HCT116 (cell line): Measurements from ENCODE around the gene SLC35E4. TPM values are rescaled to one million over a fixed set of nuclear protein-coding genes. Genes with fewer than 3 reads are reported as not detected.

ENCODE experiments used
- ATAC-seq: fragments of 200-7000 bp; cut with Tn5 transposase; 2 replicates; pipeline ENCODE4 v1.9.1; 2020; ENCODE audit warnings: mild to moderate bottlenecking, moderate library complexity
- BruUV-seq: library from RNA; stranded (reverse); fragments of 400-500 nt; replicated peaks from 2 replicates; lab custom pipeline; 2021; lab: Mats Ljungman, UMichigan
- CTCF ChIA-PET: fragments of 300-600 bp; sonication (Branson Sonifier 250); formaldehyde crosslinking; loops from one replicate; lab custom pipeline; 2021; ENCODE audit warnings: antibody characterized with exemption; lab: Charles Lee
- POLR2A ChIA-PET: fragments of 300-600, 350-600 bp; sonication (Branson Sonifier 250); formaldehyde crosslinking; loops from one replicate; lab custom pipeline; 2021; ENCODE audit warnings: antibody characterized with exemption; lab: Charles Lee
- RAD21 ChIA-PET, 2 experiments: fragments of 300-600 bp; sonication (Branson Sonifier 250); formaldehyde crosslinking; loops; one replicate each; lab custom pipeline; 2023; ENCODE audit warnings: low total read pairs in 2 of 2; ENCODE audit not compliant: uncharacterized antibody in 2 of 2, unreplicated experiment in 2 of 2, low non-redundant PET in 1 of 2; lab: Charles Lee
- DNase-seq: peaks from one replicate; pipeline ENCODE4 v3.0.0-alpha.2; 2010; ENCODE audit warnings: low read depth, low spot score
- H2AFZ ChIP-seq: fragments of 200-600 bp; shearing (Covaris generic), sonication (generic); 2 replicates; pipeline ENCODE4 v1.6.1; 2017; ENCODE audit warnings: low read depth, mixed run types, mixed read lengths, antibody characterized with exemption, low read length; ENCODE audit not compliant: poor library complexity, severe bottlenecking
- H3K27ac ChIP-seq: 2 replicates; pipeline ENCODE4 v1.5.1; 2012; ENCODE audit warnings: low read depth, low read length
- H3K27me3 ChIP-seq: fragments of 200-600 bp; sonication (generic); 2 replicates; pipeline ENCODE4 v1.6.1; 2016; ENCODE audit warnings: mixed run types, low read length, mixed read lengths; ENCODE audit not compliant: insufficient read depth
- H3K36me3 ChIP-seq, 2 experiments: fragments of 200-500 bp in 1 of 2; fragments of 200-600 bp in 1 of 2; sonication (Bioruptor generic) in 1 of 2; sonication (generic) in 1 of 2; 2 replicates each; pipeline versions ENCODE4 v1.5.1 to v1.6.1; 2014 to 2016; ENCODE audit warnings: low read length in 2 of 2, inconsistent platforms in 1 of 2, mixed read lengths in 1 of 2, mixed run types in 1 of 2; ENCODE audit not compliant: insufficient read depth in 2 of 2, control insufficient read depth in 1 of 2
- H3K4me1 ChIP-seq, 2 experiments: fragments of 200-600 bp in 1 of 2; sonication (generic) in 1 of 2; 2 replicates each; pipeline versions ENCODE4 v1.5.1 to v1.6.1; 2012 to 2017; ENCODE audit warnings: low read length in 2 of 2, inconsistent platforms in 1 of 2, mild to moderate bottlenecking in 1 of 2, mixed read lengths in 1 of 2, mixed run types in 1 of 2, moderate library complexity in 1 of 2; ENCODE audit not compliant: insufficient read depth in 2 of 2, control insufficient read depth in 1 of 2
- H3K4me2 ChIP-seq: fragments of 200-600 bp; sonication (generic); 2 replicates; pipeline ENCODE4 v1.6.1; 2017; ENCODE audit warnings: mixed run types, low read length, mixed read lengths
- H3K4me3 ChIP-seq, 2 experiments: fragments of 200-600 bp in 1 of 2; sonication (generic) in 1 of 2; replicated peaks in 1 of 2; 2 replicates each; pipeline ENCODE4 v1.5.1; 2011 to 2016; ENCODE audit warnings: low read length in 2 of 2, control low read depth in 1 of 2, low read depth in 1 of 2, mild to moderate bottlenecking in 1 of 2, mixed read lengths in 1 of 2, mixed run types in 1 of 2
- H3K79me2 ChIP-seq: fragments of 200-600 bp; sonication (generic); 2 replicates; pipeline ENCODE4 v1.6.1; 2017; ENCODE audit warnings: mild to moderate bottlenecking, mixed run types, low read length, moderate library complexity, mixed read lengths; ENCODE audit not compliant: insufficient read depth
- H3K9ac ChIP-seq: fragments of 200-600 bp; sonication (generic); 2 replicates; pipeline ENCODE4 v1.6.1; 2016; ENCODE audit warnings: low read length, mixed read lengths
- H3K9me2 ChIP-seq: fragments of 200-600 bp; sonication (generic), shearing (Covaris generic); 2 replicates; pipeline ENCODE4 v1.6.1; 2017; ENCODE audit warnings: mixed run types, mild to moderate bottlenecking, moderate library complexity; ENCODE audit not compliant: insufficient read depth
- H3K9me3 ChIP-seq, 2 experiments: fragments of 200-500 bp in 1 of 2; fragments of 200-600 bp in 1 of 2; sonication (Bioruptor generic) in 1 of 2; sonication (generic) in 1 of 2; 2 replicates each; pipeline ENCODE4 v1.6.1; 2014 to 2017; ENCODE audit warnings: low read length in 2 of 2, mixed read lengths in 2 of 2, inconsistent platforms in 1 of 2, low read depth in 1 of 2, mild to moderate bottlenecking in 1 of 2, mixed run types in 1 of 2, moderate library complexity in 1 of 2; ENCODE audit not compliant: control insufficient read depth in 1 of 2, insufficient read depth in 1 of 2
- H4K20me1 ChIP-seq: fragments of 200-600 bp; sonication (generic), shearing (Covaris generic); 2 replicates; pipeline ENCODE4 v1.6.1; 2017; ENCODE audit warnings: mixed run types, mild to moderate bottlenecking, moderate library complexity; ENCODE audit not compliant: insufficient read depth
- ATF3 ChIP-seq: IDR thresholded peaks from 2 replicates; pipeline ENCODE4 v1.6.1; 2012
- CBX3 ChIP-seq: IDR thresholded peaks from 2 replicates; pipeline ENCODE4 v1.6.1; 2012; ENCODE audit warnings: low read depth
- CEBPB ChIP-seq: IDR thresholded peaks from 2 replicates; pipeline ENCODE4 v1.6.1; 2012; ENCODE audit warnings: low read depth
- EZH2 ChIP-seq: fragments of 200-600 bp; sonication (generic); IDR thresholded peaks from 2 replicates; pipeline ENCODE4 v1.6.1; 2017; ENCODE audit warnings: antibody characterized with exemption, mixed run types
- EZH2phosphoT487 ChIP-seq: fragments of 200-600 bp; IDR thresholded peaks from 2 replicates; pipeline ENCODE4 v1.6.1; 2018; ENCODE audit warnings: antibody characterized with exemption, borderline replicate concordance
- FOSL1 ChIP-seq: IDR thresholded peaks from 2 replicates; pipeline ENCODE4 v1.6.1; 2012; ENCODE audit warnings: low read depth
- MAX ChIP-seq: IDR thresholded peaks from 2 replicates; pipeline ENCODE4 v1.6.1; 2012
- POLR2A ChIP-seq: IDR thresholded peaks from 2 replicates; pipeline ENCODE4 v1.7.0; 2011; ENCODE audit warnings: borderline replicate concordance; ENCODE audit not compliant: insufficient read depth, insufficient read length; ENCODE audit errors: extremely low read depth
- REST ChIP-seq: IDR thresholded peaks from 2 replicates; pipeline ENCODE4 v1.6.1; 2012; ENCODE audit warnings: low read depth
- SP1 ChIP-seq: IDR thresholded peaks from 2 replicates; pipeline ENCODE4 v1.6.1; 2012; ENCODE audit warnings: low read depth
- TCF7L2 ChIP-seq: IDR thresholded peaks from 2 replicates; pipeline ENCODE4 v1.7.0; 2011; ENCODE audit warnings: borderline replicate concordance, inconsistent platforms; ENCODE audit not compliant: insufficient read depth, insufficient read length; ENCODE audit errors: extremely low read depth
- YY1 ChIP-seq: IDR thresholded peaks from 2 replicates; pipeline ENCODE4 v1.6.1; 2011; ENCODE audit warnings: low read length, low read depth, moderate library complexity, mild to moderate bottlenecking; ENCODE audit not compliant: insufficient replicate concordance; ENCODE audit errors: extremely low read depth
- ZBTB33 ChIP-seq: IDR thresholded peaks from 2 replicates; pipeline ENCODE4 v1.6.1; 2011; ENCODE audit warnings: mild to moderate bottlenecking, low read length, moderate library complexity; ENCODE audit not compliant: insufficient replicate concordance; ENCODE audit errors: extremely low read depth
- ZFX ChIP-seq: fragments of 450-650 bp; IDR thresholded peaks from 2 replicates; pipeline ENCODE4 v1.6.1; 2017
- ZNF274 ChIP-seq: fragments of 200-500 bp; sonication (Bioruptor generic); IDR thresholded peaks from 2 replicates; pipeline ENCODE4 v1.6.1; 2014; ENCODE audit warnings: mild to moderate bottlenecking, low read depth, low read length, inconsistent platforms
- intact Hi-C: fragments of 100-400 bp; cut with micrococcal nuclease; formaldehyde crosslinking; loops from 2 replicates; pipeline ENCODE4 v1.10.0; 2022
- total RNA-seq: library from RNA; stranded (reverse); gene quantifications from one replicate; pipeline ENCODE4 v1.2.1, GENCODE V29; 2021; ENCODE audit not compliant: unreplicated experiment

Gene SLC35E4
- total RNA-seq, 1 experiment from 2014 or later = 6.2 TPM

- H3K9ac ChIP-seq = no peak overlapping the region
- H3K27me3 ChIP-seq = no peaks in the 10 kb centered on the region
- CTCF ChIA-PET = no interaction called here
- H3K27ac ChIP-seq = no peak overlapping the region
- ATAC-seq (no peak), DNase-seq (no peak)
- H3K9me2 ChIP-seq = no peaks in the 10 kb centered on the region
- no peak for TF ChIP-seq ZFX
- TF ChIP-seq ATF3 = no peak
- TF ChIP-seq YY1 = no peak
- TF ChIP-seq, all 23 proteins: peak for 0
- Histone ChIP-seq H3K4me3 (no peak overlapping the region), H2AFZ (no peak overlapping the region), H3K4me1 (peaks cover 9 to 11% of the 10 kb centered on the region in 2 experiments; a peak in 2 of 4 replicates), H3K4me2 (no peak overlapping the region), H3K9me3 (no peaks in the 10 kb centered on the region), H4K20me1 (no peaks in the 10 kb centered on the region), H3K79me2 (peaks cover 85% of the 10 kb centered on the region), H3K36me3 (peaks cover 52 to 82% of the 10 kb centered on the region in 2 experiments)
- RAD21 ChIA-PET = no interaction called here
- no TSS peak for BruUV-seq
- POLR2A ChIA-PET = no interaction called here
- intact Hi-C loops = no loop called here
Measured at GRCh38 chr22:30586414-30586813, 49.2 kb upstream of the SLC35E4 start.

GRCh38 chr22:30591191-30591587, 44.4 kb upstream of the SLC35E4 start:
- POLR2A ChIA-PET = interaction anchor here (0.5 kb wide), 1 partner anchor 487 kb away, joined by 4 read pairs; no protein-coding TSS in a partner anchor
- no peak for DNase-seq
- Histone ChIP-seq H3K9me3 (no peaks in the 10 kb centered on the region), H4K20me1 (no peaks in the 10 kb centered on the region), H3K9me2 (no peaks in the 10 kb centered on the region), H3K9ac (peak overlapping the region; percentile 96), H3K36me3 (peaks cover 29 to 38% of the 10 kb centered on the region in 2 experiments), H2AFZ (no peak overlapping the region), H3K79me2 (peaks cover 56% of the 10 kb centered on the region), H3K27ac (peak overlapping the region; percentile 66), H3K4me3 (peak overlapping the region; percentile 91 to 95), H3K27me3 (no peaks in the 10 kb centered on the region), H3K4me1 (peaks cover 9 to 20% of the 10 kb centered on the region in 2 experiments; a peak in 3 of 4 replicates), H3K4me2 (peak overlapping the region; percentile 79)
- CTCF ChIA-PET = interaction anchor here (0.9 to 1.4 kb wide), 3 partner anchors 11 to 164 kb away, joined by 3 to 4 read pairs (median 4); no protein-coding TSS in a partner anchor
- TSS peak; percentile 63 for BruUV-seq
- intact Hi-C loops = no loop called here
- RAD21 ChIA-PET = no interaction called here
- TF ChIP-seq ZNF274 (no peak), EZH2 (no peak), REST (no peak), ZBTB33 (no peak), FOSL1 (no peak), SP1 (no peak), TCF7L2 (no peak), ZFX (no peak), CEBPB (no peak), EZH2phosphoT487 (no peak), POLR2A (no peak), MAX (no peak), CBX3 (no peak)
- ATAC-seq = no peak
